HS-5 (cell line): Measurements from ENCODE around the gene UBXN4.
"Not testable (repeated sequence)": the region's sequence is repeated elsewhere in the genome, so short reads cannot be mapped to it uniquely, and the experiment has no call there.

Experiments
- DNase-seq: peaks from one replicate; pipeline ENCODE4 v3.0.0-alpha.2; 2012; ENCODE audit warnings: low read depth

Gene UBXN4

GRCh38 chr2:135741395-135742324 lies at the start of gene UBXN4:
TSS of gene UBXN4 (plus strand) at chr2:135741855. CDS start at chr2:135741930, 75 bp downstream.
- DNase-seq = peak; percentile 90

GRCh38 chr2:135694711-135695110 lies 46.9 kb upstream of the UBXN4 start:
- no peak for DNase-seq

GRCh38 chr2:135698838-135699237 lies 42.8 kb upstream of the UBXN4 start:
- DNase-seq = no peak

- DNase-seq = peak; percentile 25
These were observed 40.2 kb upstream of the UBXN4 start for GRCh38 chr2:135701442-135701841.

GRCh38 chr2:135703300-135703699 lies 38.4 kb upstream of the UBXN4 start:
- no peak for DNase-seq

- DNase-seq = not testable (repeated sequence)
These were observed 37.6 kb upstream of the UBXN4 start for GRCh38 chr2:135704075-135704474.

GRCh38 chr2:135708159-135708558 lies 33.5 kb upstream of the UBXN4 start:
- no peak for DNase-seq

- peak; percentile 25 for DNase-seq
These were observed 31.7 kb upstream of the UBXN4 start for GRCh38 chr2:135709992-135710391.

GRCh38 chr2:135715086-135715485 lies 26.6 kb upstream of the UBXN4 start:
- not testable (repeated sequence) for DNase-seq

GRCh38 chr2:135728064-135728743 lies 13.5 kb upstream of the UBXN4 start:
- DNase-seq = no peak

- DNase-seq = no peak
These were observed 9.1 kb upstream of the UBXN4 start for GRCh38 chr2:135732561-135732960.

GRCh38 chr2:135733045-135733444 lies 8.6 kb upstream of the UBXN4 start:
- no peak for DNase-seq

GRCh38 chr2:135736546-135736945 lies 5.1 kb upstream of the UBXN4 start:
- DNase-seq = no peak

- no peak for DNase-seq
These were observed 1.4 kb upstream of the UBXN4 start for GRCh38 chr2:135740206-135740605.

GRCh38 chr2:135741043-135741394 lies 636 bp upstream of the UBXN4 start:
- no peak for DNase-seq

GRCh38 chr2:135742325-135742757 lies 686 bp downstream of the UBXN4 start:
- DNase-seq = peak; percentile 29

- no peak for DNase-seq
These were observed 2.2 kb downstream of the UBXN4 start for GRCh38 chr2:135743860-135744259.

GRCh38 chr2:135744760-135745314 lies 3.2 kb downstream of the UBXN4 start:
- DNase-seq = peak; percentile 14

- DNase-seq = peak; percentile 49
These were observed 3.9 kb downstream of the UBXN4 start for GRCh38 chr2:135745545-135745944.

GRCh38 chr2:135755573-135755972 lies 13.9 kb downstream of the UBXN4 start:
- no peak for DNase-seq

- DNase-seq = no peak
These were observed 15.0 kb downstream of the UBXN4 start for GRCh38 chr2:135756692-135757091.

GRCh38 chr2:135762022-135762421 lies 20.4 kb downstream of the UBXN4 start:
- no peak for DNase-seq

- no peak for DNase-seq
These were observed 20.9 kb downstream of the UBXN4 start for GRCh38 chr2:135762530-135762929.
